Thyroid gland (tissue), 4 donors: ENCODE data around the gene COX19.

Source experiments
- POLR2A ChIP-seq, 2 donors: fragments of 450-650 bp; IDR thresholded peaks; one replicate each; pipeline ENCODE4 v1.6.1; 2017; ENCODE audit warnings: antibody characterized with exemption in 2 of 2, mild to moderate bottlenecking in 2 of 2, moderate library complexity in 1 of 2
- TF ChIP-seq, protein P1 (sequence below), 6 experiments: fragments of 200-600 bp in 3 of 6; fragments of 450-650 bp in 3 of 6; sonication (generic) in 3 of 6; IDR thresholded peaks; one replicate each; pipeline ENCODE4 v1.5.1; 2016 to 2019; ENCODE audit warnings: antibody characterized with exemption in 6 of 6, mild to moderate bottlenecking in 2 of 6, inconsistent platforms in 1 of 6, moderate library complexity in 1 of 6

DNA sequence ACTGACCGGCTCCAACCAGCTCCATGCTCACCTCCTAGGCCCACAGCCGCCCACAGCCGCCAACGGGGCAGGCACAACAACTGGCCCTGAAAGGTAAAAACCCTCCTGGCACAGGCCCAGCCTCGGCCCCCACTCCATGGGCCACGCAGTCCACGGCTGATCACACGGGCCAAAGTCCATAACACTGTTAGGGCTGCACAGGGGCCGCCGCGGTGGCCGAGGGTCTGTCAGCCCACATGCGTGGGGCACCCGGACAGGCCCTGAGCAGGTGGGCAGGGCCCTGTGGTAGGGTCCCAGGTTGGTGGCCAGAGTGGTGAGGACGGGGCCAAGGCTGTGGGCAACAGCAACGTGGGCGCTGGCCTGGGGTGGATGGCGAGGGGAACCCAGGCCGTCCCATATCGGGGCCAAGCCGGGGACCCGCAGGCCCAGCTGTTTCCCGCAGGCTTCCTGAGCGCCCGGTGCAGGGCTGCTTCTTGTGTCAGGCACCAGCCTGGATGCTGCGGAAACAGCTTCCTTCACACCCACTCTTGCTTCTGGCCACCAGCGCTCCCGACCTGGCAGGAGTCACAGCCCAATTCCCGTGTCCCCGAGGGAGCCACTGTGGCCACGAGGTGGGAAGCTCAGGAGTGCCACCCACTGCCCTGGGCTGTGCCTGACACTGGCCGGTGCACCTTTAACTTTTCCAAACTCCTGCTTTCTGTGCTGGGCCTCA, 36.8 kb upstream of the COX19 start:
- TF ChIP-seq, protein P1, sequence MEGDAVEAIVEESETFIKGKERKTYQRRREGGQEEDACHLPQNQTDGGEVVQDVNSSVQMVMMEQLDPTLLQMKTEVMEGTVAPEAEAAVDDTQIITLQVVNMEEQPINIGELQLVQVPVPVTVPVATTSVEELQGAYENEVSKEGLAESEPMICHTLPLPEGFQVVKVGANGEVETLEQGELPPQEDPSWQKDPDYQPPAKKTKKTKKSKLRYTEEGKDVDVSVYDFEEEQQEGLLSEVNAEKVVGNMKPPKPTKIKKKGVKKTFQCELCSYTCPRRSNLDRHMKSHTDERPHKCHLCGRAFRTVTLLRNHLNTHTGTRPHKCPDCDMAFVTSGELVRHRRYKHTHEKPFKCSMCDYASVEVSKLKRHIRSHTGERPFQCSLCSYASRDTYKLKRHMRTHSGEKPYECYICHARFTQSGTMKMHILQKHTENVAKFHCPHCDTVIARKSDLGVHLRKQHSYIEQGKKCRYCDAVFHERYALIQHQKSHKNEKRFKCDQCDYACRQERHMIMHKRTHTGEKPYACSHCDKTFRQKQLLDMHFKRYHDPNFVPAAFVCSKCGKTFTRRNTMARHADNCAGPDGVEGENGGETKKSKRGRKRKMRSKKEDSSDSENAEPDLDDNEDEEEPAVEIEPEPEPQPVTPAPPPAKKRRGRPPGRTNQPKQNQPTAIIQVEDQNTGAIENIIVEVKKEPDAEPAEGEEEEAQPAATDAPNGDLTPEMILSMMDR (IDR thresholded peaks at IDR 0.05): no peak
- no peak for TF ChIP-seq POLR2A (IDR thresholded peaks at IDR 0.05)
